ENCODE data around the gene TMEM108.

Gene TMEM108

DNA sequence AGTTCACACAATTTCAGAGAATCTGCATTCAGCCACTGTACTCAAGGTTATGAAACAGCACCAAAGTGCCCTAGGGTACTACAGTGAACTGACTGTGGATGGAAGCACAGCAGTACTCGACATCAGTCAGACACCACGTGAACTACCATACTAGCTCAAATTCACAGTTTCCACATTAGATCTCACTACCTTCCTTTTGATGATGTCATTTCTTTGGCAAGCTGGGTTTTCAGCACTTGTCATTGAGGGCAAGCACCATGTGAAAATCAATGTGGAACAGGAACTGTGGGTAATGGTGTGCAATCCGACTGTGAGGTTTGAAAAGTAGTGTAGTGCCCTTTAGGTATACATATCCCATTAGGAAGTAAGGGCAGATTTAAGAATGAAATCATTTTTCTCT, 251.1 kb downstream of the TMEM108 start:
- no peak for DNase-seq

DNA sequence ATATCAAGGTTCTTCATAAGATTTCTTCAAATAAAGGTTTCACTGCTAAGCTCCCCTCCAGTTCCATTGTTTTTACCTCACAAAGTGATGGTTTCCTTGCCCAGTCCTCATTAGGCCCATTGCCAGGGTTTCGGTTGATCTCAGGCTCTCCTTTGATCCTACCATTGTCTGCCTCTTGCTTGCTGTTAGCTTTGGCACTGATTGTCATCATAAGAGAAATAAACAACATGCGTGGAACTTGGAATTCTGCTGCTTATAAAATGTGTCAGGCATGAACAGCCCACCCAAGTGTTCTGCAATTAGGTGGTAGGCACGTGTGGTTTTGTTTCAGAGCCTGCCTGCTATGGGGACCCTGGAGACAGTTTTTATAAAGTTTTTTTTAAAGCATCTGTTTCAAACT, 254.1 kb downstream of the TMEM108 start:
- DNase-seq, result no peak

GRCh38 chr3:133293397-133294110, 255.4 kb downstream of the TMEM108 start:
- no peak for DNase-seq

GRCh38 chr3:133294253-133294652, 256.1 kb downstream of the TMEM108 start:
- DNase-seq, result no peak

GRCh38 chr3:133295199-133295901, 257.2 kb downstream of the TMEM108 start:
- DNase-seq, result no peak

- no peak for DNase-seq
Measured at GRCh38 chr3:133295944-133296917, 258.0 kb downstream of the TMEM108 start.

DNA sequence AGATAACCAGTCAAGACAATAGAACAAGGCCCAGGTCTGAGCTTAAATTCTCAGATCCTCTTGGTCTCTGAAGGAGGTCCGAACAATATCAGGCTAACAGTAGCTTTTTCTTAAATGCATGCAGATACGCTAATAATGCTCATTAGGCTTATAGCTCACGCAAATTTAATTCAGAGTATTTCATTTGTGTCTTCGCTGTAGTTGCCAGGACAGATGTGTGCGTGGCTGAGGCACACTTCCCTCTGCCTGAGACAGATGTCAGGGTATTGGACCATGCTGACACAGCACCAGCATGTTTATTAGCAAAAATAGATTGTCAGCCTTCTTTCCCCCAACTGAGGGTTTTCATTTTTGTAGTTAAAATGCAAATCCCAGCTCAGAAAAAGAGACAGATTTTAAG, 258.8 kb downstream of the TMEM108 start:
- DNase-seq, result no peak

DNA sequence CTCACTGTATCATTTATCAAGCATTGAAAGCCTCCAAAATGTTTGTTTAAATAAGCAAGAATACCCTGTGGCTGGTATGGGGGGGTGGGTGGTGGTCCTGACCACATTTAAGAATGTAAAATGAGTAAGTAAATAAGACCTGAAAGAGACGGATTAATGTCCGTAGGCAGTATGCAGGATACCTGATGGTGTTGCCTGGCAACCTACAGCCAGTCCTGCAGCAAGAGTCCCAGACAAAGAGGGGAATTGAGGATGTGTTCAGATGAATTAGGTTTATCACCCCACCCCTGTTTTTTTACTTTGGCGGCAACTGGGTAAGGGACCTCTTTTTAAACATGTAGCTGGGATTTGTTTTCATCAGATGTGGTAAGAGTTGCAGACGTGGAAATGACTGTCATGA, 261.9 kb downstream of the TMEM108 start:
- no peak for DNase-seq

GRCh38 chr3:133301194-133301593, 263.0 kb downstream of the TMEM108 start:
- no peak for DNase-seq

DNA sequence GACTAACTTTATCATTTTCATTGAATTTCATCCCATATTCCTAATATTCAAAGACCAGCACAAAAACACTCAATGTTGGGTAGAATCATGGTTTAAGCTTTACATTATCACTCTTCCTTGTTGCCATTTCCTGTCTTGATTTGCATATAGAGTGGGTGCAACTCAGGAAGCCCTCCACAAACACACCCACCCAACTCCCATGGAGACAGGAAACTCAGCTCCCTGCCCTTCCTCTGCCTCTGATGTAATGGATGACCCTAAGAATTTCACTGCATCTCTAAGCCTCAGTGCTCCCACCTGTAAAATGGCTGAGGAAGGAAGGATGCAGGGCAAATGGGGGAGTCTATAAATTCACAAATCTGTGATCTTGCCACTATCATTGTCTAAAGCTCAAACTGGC, 263.5 kb downstream of the TMEM108 start:
- DNase-seq, result no peak

DNA sequence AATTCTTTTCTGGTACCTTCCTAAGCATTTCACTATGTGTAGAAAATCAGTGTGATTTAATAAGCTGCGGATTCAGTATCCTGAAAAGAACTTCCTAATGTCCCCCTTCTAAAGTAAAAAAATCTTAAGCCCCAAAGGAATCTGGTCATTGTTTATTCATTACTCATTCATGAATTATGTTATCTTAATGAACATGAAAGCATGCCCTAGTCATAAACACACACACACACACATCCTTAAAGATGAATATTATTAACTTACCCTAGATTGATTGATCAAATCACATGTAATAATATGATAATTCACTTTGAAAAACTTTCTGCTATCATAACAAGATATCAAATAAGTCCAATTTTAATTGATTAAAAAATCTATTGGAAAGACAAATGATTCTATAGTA, 265.2 kb downstream of the TMEM108 start:
- DNase-seq, result no peak

GRCh38 chr3:133317866-133318265, 279.7 kb downstream of the TMEM108 start:
- no peak for DNase-seq

DNA sequence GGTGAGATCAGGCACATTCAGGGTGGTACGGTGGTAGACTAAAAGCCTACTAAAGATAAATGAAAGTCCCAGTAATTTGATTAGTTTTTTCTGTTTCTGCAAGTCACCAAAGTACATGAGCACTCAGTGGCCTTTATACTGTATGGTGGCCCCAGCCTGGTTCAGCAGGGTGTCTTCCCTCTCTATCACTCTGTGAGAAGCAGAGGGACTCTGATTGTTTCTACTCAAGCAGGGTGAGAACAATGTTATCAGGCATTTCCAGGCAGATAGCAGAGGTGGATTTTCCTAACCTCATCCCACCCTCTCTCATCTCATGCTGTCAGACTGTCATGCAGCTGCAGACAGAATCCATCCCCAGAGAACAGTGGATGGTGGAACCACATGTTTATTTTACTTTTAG, 290.2 kb downstream of the TMEM108 start:
- no peak for DNase-seq

- no peak for DNase-seq
Measured at GRCh38 chr3:133329626-133330025, 291.4 kb downstream of the TMEM108 start.

DNA sequence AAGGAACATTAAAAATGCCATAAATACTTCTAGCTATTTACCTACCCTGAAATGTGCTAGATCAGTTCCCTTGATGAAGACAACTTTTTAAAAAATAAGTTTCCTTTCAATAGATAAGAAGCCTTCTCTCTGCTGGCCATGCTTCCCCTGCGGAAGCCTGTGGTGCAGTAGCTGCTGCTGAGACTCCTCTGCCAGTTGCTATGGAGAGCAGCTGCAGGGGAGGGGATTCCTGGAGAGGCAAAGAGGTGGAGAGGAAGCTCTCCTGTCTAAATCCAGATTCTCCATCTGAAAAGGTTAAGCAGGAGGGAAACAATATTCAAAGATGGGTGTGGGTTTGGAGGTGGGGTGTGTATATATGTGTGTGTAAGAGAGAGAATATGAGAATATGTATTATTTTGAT, 291.9 kb downstream of the TMEM108 start:
- DNase-seq, result no peak

GRCh38 chr3:133330522-133330921, 292.3 kb downstream of the TMEM108 start:
- no peak for DNase-seq

DNA sequence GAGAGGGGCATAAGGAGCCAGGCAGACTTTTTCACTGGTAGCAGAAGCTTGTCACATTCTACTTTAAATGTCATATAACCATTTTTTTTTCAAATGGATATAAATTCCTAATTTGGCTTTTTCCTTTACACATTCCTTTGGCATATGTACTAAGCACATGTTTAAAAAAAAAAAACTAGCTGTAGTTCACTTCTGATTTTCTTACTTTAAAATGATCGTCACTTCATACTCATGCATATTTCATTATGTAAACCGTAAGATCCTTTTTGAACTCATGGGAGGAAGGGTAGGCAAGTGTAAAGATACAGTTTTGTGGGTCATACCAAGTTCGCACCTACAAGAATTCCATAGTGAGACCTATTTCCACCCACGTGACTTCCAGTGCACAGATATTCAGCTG, 316.5 kb downstream of the TMEM108 start:
- no peak for DNase-seq

DNA sequence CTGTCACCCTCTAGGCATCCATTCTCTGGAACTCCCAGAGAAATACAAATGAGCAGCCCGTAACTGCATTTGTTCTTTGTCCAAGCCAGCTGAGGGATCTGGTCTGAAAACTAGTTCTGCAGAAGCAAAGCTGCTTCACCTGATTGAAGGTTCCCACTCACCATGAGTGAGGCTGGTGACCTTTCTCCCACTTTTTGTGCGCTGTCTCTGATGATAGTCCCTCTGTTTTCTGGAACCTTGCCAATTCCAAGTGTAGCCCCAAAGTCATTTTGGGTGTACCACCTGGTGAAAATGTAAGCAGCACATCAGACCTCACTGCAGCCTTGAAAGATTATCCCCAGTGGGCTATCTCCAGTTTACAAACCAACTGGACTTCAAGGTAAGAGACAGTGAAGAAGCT, 322.3 kb downstream of the TMEM108 start:
- DNase-seq, result no peak

DNA sequence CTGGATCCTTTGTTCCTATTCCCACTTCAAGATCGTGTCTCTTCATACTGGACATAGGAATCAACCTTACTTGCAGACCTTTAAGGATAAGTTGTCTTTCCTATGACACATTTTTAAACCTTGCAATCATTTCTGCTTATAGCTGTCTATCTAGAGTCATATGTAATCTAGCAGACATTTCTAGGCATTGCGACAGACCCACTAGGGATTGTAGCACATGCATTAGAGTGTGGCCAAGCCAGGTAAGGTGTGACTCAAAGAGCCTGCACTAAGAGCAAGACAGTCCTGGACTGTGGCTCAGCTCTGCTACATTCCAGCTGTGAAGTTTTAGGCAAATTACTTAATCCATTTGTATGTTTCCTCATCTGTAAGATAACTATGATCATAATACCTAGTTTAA, 322.8 kb downstream of the TMEM108 start:
- no peak for DNase-seq

DNA sequence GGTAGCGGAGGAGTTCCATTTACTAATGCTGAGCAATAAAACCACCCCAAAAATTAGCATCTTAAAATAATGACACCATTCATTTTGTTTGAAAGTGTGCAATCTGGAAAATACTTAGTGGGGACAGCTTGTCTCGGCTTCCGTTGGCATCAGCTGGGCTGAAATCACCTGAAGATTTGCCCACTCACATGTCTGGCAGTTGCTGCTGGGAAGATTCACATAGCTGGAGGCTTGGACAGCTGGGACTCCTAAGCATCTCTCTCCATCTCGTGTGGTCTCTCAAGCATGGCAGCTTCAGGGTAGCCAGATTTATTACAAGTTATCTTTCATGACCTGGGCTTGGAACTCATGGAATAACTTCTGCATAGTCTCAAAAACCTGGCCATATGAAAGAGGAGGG, 323.2 kb downstream of the TMEM108 start:
- DNase-seq, result no peak

DNA sequence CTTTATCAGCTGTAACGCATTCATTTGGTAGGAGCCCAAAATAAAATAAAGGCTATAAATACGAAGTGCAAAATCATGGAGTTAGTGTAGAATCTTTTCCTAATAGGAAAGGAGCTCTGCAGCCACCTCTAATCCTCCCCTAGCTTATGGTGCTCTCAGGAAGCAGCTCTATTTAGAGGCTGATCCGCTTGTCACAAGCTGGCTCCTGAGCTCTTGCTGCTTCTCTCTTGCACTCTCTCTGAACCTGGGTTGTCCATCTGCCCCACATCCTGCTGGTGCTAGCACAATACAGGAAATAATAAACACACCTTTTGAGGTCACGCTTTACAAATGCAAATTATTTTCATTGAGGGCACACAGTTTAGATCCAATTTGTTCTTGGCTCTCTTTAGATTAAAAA, 324.3 kb downstream of the TMEM108 start:
- no peak for DNase-seq

DNA sequence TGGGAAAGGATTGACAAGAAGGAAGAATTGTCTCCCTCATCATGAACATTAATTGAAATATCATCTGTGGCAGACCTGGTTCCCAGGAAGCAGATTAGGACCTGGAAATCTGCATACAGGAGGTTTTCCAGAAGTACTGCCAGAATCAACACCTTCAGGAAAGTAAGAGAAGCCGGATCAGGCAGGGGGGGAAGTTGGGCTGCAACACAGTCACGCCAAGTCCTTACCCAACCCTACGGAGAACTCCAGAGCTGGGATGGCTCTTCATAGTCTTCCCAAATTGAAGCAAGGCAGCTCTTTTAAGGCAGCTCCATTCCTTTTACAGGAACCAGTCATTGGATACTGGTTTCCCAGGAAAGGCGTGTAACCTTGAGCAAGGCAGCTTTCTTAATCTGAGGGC, 326.5 kb downstream of the TMEM108 start:
- no peak for DNase-seq

DNA sequence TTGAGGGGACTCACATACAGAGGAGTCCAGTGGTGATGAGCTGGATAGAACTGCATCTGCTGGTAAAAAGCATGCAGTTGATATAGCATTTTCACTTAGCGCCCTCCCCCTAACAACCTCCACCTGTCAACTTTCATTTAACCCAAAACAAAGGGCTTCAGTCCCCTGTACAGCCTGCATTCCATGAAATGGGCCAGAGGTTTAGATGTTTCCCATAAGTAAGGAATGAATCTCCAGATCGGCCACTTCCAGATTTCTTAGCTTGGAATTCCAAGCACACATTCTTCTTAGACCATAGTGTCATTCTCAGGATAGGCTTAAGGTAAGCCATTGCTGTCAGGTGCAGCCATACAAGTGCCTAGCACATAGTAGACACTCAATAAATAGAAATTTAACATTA, 328.7 kb downstream of the TMEM108 start:
- no peak for DNase-seq

DNA sequence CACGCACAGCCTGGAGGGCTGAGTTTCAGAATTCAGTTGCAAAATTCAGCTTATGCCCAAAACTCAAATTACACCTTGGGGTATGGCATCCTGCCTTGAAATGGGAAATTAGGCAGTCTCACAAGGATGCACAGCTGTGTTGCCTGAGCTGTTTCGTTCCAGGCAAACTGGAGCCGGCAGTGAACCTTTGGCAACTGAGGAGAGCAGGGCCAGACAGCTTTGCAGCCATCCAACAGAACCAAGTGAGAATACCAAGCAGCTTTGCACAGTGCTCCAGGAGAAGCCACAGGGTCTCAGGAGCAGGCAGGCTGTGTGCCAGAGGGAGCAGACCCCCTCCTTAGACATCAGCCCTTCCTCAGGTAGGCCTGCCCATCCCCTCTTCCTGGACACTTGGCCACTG, 329.2 kb downstream of the TMEM108 start:
- no peak for DNase-seq
